Panc1 (cell line): ENCODE measurements around the gene FGFRL1. TPM values are rescaled to one million over a fixed set of nuclear protein-coding genes. Genes with fewer than 3 reads are reported as not detected.
A peak's percentile ranks its signal among the peaks of the same experiment; 100 is the strongest.

ENCODE experiments used
- ATAC-seq: fragments of 200-7000 bp; cut with Tn5 transposase; 2 replicates; pipeline ENCODE4 v1.9.1; 2020; ENCODE audit warnings: mild to moderate bottlenecking, moderate library complexity
- BruUV-seq: library from RNA; stranded (reverse); fragments of 400-500 nt; replicated peaks from 2 replicates; lab custom pipeline; 2021; lab: Mats Ljungman, UMichigan
- CTCF ChIA-PET: fragments of 300-600 bp; sonication (Branson Sonifier 250); formaldehyde crosslinking; loops from one replicate; lab custom pipeline; 2022; ENCODE audit warnings: antibody characterized with exemption; lab: Charles Lee
- POLR2A ChIA-PET: fragments of 300-600 bp; sonication (Branson Sonifier 250); formaldehyde crosslinking; loops from one replicate; lab custom pipeline; 2022; ENCODE audit warnings: antibody characterized with exemption; lab: Charles Lee
- DNase-seq: peaks from one replicate; pipeline ENCODE4 v3.0.0-alpha.2; 2010; ENCODE audit warnings: low read depth, low spot score
- H3K27ac ChIP-seq: 2 replicates; pipeline ENCODE4 v1.5.1; 2011; ENCODE audit warnings: mild to moderate bottlenecking, low read length, inconsistent platforms
- H3K27me3 ChIP-seq: fragments of 200-500 bp; sonication (Bioruptor generic); 2 replicates; pipeline ENCODE4 v1.6.0; 2014; ENCODE audit warnings: low read length, inconsistent platforms; ENCODE audit not compliant: control insufficient read depth, insufficient read depth
- H3K36me3 ChIP-seq: fragments of 200-500 bp; sonication (Bioruptor generic); 2 replicates; pipeline ENCODE4 v1.5.1; 2014; ENCODE audit warnings: inconsistent platforms, mild to moderate bottlenecking, low read length, moderate library complexity; ENCODE audit not compliant: control insufficient read depth, insufficient read depth
- H3K4me1 ChIP-seq: 2 replicates; pipeline ENCODE4 v1.5.1; 2011; ENCODE audit warnings: inconsistent platforms, mild to moderate bottlenecking, low read length, moderate library complexity; ENCODE audit not compliant: control insufficient read depth, insufficient read depth
- H3K4me3 ChIP-seq, 2 experiments: 2 replicates each; pipeline ENCODE4 v1.5.1; 2011 to 2012; ENCODE audit warnings: low read depth in 2 of 2, low read length in 2 of 2, mild to moderate bottlenecking in 2 of 2, inconsistent platforms in 1 of 2, moderate library complexity in 1 of 2
- H3K9me3 ChIP-seq: fragments of 200-500 bp; sonication (Bioruptor generic); 2 replicates; pipeline ENCODE4 v1.5.1; 2014; ENCODE audit warnings: low read depth, mild to moderate bottlenecking, inconsistent platforms, low read length, moderate library complexity; ENCODE audit not compliant: control insufficient read depth, insufficient read depth
- POLR2AphosphoS5 ChIP-seq: IDR thresholded peaks from 2 replicates; pipeline ENCODE4 v1.6.1; 2012; ENCODE audit warnings: mild to moderate bottlenecking, low read depth, low read length, moderate library complexity
- REST ChIP-seq, 2 experiments: IDR thresholded peaks; 2 replicates each; pipeline ENCODE4 v1.6.1; 2011 to 2012; ENCODE audit warnings: low read depth in 2 of 2, control low read depth in 1 of 2, low read length in 1 of 2, mild to moderate bottlenecking in 1 of 2, moderate library complexity in 1 of 2; ENCODE audit not compliant: insufficient read depth in 1 of 2
- SIN3A ChIP-seq: IDR thresholded peaks from 2 replicates; pipeline ENCODE4 v1.6.1; 2012; ENCODE audit warnings: low read depth, mild to moderate bottlenecking, low read length, moderate library complexity, borderline replicate concordance; ENCODE audit not compliant: insufficient read depth
- TCF7L2 ChIP-seq: IDR thresholded peaks from 2 replicates; pipeline ENCODE4 v1.6.1; 2011; ENCODE audit warnings: mild to moderate bottlenecking, low read depth, low read length, inconsistent platforms
- in situ Hi-C: cut with HindIII; loops from 2 replicates; pipeline ENCODE4 v1.10.0; 2016; ENCODE audit warnings: low sequenced_read_pairs, low pct_unique_long_range_greater_than_20kb
- intact Hi-C: fragments of 100-400 bp; cut with micrococcal nuclease; formaldehyde crosslinking; loops from one replicate; pipeline ENCODE4 v1.10.0; 2022; ENCODE audit not compliant: unreplicated experiment
- total RNA-seq: library from RNA; stranded (reverse); gene quantifications from one replicate; pipeline ENCODE4 v1.2.1, GENCODE V29; 2021; ENCODE audit not compliant: unreplicated experiment
- TF ChIP-seq, protein P1 (sequence below): fragments of 450-650 bp; IDR thresholded peaks from 2 replicates; pipeline ENCODE4 v1.5.1; 2017; ENCODE audit warnings: mild to moderate bottlenecking

The FGFRL1 gene
- total RNA-seq, 1 experiment from 2014 or later = 43.1 TPM

DNA sequence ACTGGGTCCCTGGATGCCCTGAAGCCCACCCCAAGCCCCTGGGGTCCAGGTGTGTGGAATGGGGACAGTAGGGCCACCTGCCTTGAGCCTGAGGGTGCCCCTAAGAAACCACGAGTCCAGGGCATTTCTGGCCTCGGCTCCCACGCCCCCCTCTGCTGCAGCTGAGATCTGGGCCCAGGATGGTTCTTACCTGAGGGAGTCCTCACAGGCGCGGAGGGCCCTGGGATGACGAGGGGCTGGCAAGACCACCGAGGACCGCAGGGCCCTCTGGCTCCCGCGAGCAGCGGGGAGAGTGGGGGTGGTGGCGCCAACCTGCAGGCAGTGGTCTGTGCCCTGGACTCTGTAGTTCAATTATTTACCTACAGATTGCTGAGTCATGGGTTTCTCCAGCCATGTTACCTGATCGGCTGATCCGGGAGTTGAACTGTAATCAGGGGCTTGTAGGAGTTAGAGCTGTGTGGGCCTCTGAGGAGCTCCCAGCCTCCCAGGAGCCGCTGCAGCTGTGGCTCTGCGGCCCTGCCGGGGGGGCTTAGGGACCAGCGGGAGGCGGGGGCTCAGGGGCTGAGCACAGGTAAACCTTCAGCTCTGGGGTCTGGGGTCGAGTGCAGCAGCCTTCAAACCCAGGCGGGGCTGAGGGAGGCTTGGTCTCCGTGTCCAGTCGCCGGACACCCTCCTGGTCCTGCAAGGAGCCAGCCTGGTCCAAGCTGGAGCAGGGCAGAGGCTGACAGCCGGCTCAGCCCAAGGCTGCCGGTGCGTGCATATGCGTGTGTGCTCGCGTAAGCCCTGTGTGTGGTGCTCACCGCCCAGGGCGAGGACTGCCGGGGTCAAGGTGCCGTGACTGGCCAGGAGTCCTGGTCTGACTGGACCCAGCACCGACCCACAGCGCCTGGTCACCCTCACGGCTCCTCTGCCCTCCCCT, 18.1 kb upstream of the FGFRL1 start, which contains the start of gene SLC26A1:
Gene SLC26A1, minus strand, starts transcription at position 294 of the 919 bp plus-strand sequence. CDS start 1,701 bp downstream, outside the sequence.
- TF ChIP-seq TCF7L2 = no peak
- TF ChIP-seq SIN3A = no peak
- TF ChIP-seq REST (IDR thresholded peaks at IDR 0.05; ENCODE audit: insufficient read depth in 1 of 2, low read depth in 2 of 2, low read length in 1 of 2) = no peak
- TF ChIP-seq POLR2AphosphoS5 = no peak; the same call in 1 of the 2 replicates
- TF ChIP-seq, protein P1, sequence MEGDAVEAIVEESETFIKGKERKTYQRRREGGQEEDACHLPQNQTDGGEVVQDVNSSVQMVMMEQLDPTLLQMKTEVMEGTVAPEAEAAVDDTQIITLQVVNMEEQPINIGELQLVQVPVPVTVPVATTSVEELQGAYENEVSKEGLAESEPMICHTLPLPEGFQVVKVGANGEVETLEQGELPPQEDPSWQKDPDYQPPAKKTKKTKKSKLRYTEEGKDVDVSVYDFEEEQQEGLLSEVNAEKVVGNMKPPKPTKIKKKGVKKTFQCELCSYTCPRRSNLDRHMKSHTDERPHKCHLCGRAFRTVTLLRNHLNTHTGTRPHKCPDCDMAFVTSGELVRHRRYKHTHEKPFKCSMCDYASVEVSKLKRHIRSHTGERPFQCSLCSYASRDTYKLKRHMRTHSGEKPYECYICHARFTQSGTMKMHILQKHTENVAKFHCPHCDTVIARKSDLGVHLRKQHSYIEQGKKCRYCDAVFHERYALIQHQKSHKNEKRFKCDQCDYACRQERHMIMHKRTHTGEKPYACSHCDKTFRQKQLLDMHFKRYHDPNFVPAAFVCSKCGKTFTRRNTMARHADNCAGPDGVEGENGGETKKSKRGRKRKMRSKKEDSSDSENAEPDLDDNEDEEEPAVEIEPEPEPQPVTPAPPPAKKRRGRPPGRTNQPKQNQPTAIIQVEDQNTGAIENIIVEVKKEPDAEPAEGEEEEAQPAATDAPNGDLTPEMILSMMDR = no peak
- intact Hi-C loops (no loop called here), in situ Hi-C loops (no loop called here)
- H3K4me3 ChIP-seq = peak within 1 kb of the TSS in 1 of 2 experiments; percentile 37; a peak in 3 of 4 replicates
- CTCF ChIA-PET = no interaction called here
- BruUV-seq = no TSS peak
- no peaks in the 10 kb centered on the region for H3K27me3 ChIP-seq
- POLR2A ChIA-PET = interaction anchor here (0.6 kb wide), 1 partner anchor 119 kb away, joined by 11 read pairs; no protein-coding TSS in a partner anchor
- peaks cover 18% of the 10 kb centered on the region for H3K4me1 ChIP-seq
- DNase-seq = no peak
- no peaks in the 10 kb centered on the region for H3K36me3 ChIP-seq
- peak; percentile 64 for ATAC-seq
- peak within 1 kb of the TSS; percentile 73 for H3K27ac ChIP-seq
- no peaks in the 10 kb centered on the region for H3K9me3 ChIP-seq

- H3K4me1 ChIP-seq = peaks cover 18% of the 10 kb centered on the region
- ChIA-PET CTCF (no interaction called here), POLR2A (no interaction called here)
- no TSS peak for BruUV-seq
- no peaks in the 10 kb centered on the region for H3K27me3 ChIP-seq
- in situ Hi-C loops (no loop called here), intact Hi-C loops (no loop called here)
- ATAC-seq (0 out of 2 replicates have a peak, but pooled peaks have one; percentile 20), DNase-seq (no peak)
- no peaks in the 10 kb centered on the region for H3K36me3 ChIP-seq
- no peak for TF ChIP-seq SIN3A
- no peak overlapping the region for H3K27ac ChIP-seq
- H3K4me3 ChIP-seq = no peak overlapping the region
- no peaks in the 10 kb centered on the region for H3K9me3 ChIP-seq
These were observed 16.0 kb upstream of the FGFRL1 start for GRCh38 chr4:995311-996026.
